Measurements from ENCODE around the gene FAM193B. TPM values are rescaled to one million over a fixed set of nuclear protein-coding genes. Genes with fewer than 3 reads are reported as not detected.

Gene FAM193B
- polyA plus RNA-seq, 1 of the 3 experiments (the other 2 are of a cell fraction), result 48.1 TPM

GRCh38 chr5:177578316-177578715, 24.0 kb upstream of the FAM193B start:
- WGBS (ENCODE audit: low lambda C conversion rate), result 73% methylated on average over 8 of the region's 8 CpGs
- Histone ChIP-seq H3K4me1 (ENCODE audit: control insufficient read depth in 1 of 2, insufficient read depth in 2 of 2, low read depth in 1 of 2, low read length in 1 of 2) (no peaks in the 10 kb centered on the region), H3K9me2 (no peaks in the 10 kb centered on the region), H3K4me3 (ENCODE audit: low read depth in 2 of 2, low read length in 1 of 2) (no peak overlapping the region), H3K79me2 (ENCODE audit: insufficient read depth) (no peaks in the 10 kb centered on the region), H3K9me3 (no peaks in the 10 kb centered on the region), H3K27me3 (ENCODE audit: insufficient read depth) (peaks cover 10% of the 10 kb centered on the region; the same call in 1 of the 2 replicates), H3F3A (replicated peaks; ENCODE audit: insufficient read depth) (no peaks in the 10 kb centered on the region), H3K36me3 (replicated peaks in 1 of 2; ENCODE audit: control insufficient read depth in 1 of 2, insufficient read depth in 2 of 2, low read length in 1 of 2) (no peaks in the 10 kb centered on the region), H3K4me2 (no peak overlapping the region), H3K9ac (no peak overlapping the region), H2AFZ (ENCODE audit: low read depth) (no peak overlapping the region), H4K20me1 (ENCODE audit: insufficient read depth) (no peaks in the 10 kb centered on the region), H3K27ac (ENCODE audit: low read depth in 2 of 2, low read length in 1 of 2) (no peak overlapping the region)
- no peak for DNase-seq
- no peak for TF ChIP-seq MEF2A (IDR thresholded peaks at IDR 0.05; ENCODE audit: borderline replicate concordance, low read depth)
- no peak for TF ChIP-seq NFIC (IDR thresholded peaks at IDR 0.05; ENCODE audit: borderline replicate concordance)
- ChIA-PET POLR2A (no interaction called here), CTCF (no interaction called here)

GRCh38 chr5:177576169-177576568, 21.8 kb upstream of the FAM193B start:
- CTCF ChIA-PET, result interaction anchor here (0.8 to 1.3 kb wide), 2 partner anchors 11 to 13 kb away, joined by 3 to 4 read pairs; no protein-coding TSS in a partner anchor
- TF ChIP-seq REST (IDR thresholded peaks at IDR 0.05; ENCODE audit: low read depth, low read length), result no peak
- no peak for TF ChIP-seq RAD21 (IDR thresholded peaks at IDR 0.05; ENCODE audit: low read length)
- TF ChIP-seq PBX3 (IDR thresholded peaks at IDR 0.05), result no peak
- no peak for TF ChIP-seq USF1 (IDR thresholded peaks at IDR 0.05; ENCODE audit: borderline replicate concordance, low read depth)
- TF ChIP-seq ZBTB33 (IDR thresholded peaks at IDR 0.05; ENCODE audit: borderline replicate concordance, low read depth), result no peak
- Histone ChIP-seq H2AFZ (ENCODE audit: low read depth) (no peak overlapping the region), H3K9ac (no peak overlapping the region), H3K4me3 (ENCODE audit: low read depth in 2 of 2, low read length in 1 of 2) (no peak overlapping the region), H3K9me2 (no peaks in the 10 kb centered on the region), H3K27ac (ENCODE audit: low read depth in 2 of 2, low read length in 1 of 2) (no peak overlapping the region), H3K79me2 (ENCODE audit: insufficient read depth) (no peaks in the 10 kb centered on the region), H3K4me1 (ENCODE audit: control insufficient read depth in 1 of 2, insufficient read depth in 2 of 2, low read depth in 1 of 2, low read length in 1 of 2) (no peaks in the 10 kb centered on the region), H3K9me3 (no peaks in the 10 kb centered on the region), H4K20me1 (ENCODE audit: insufficient read depth) (no peaks in the 10 kb centered on the region), H3F3A (replicated peaks; ENCODE audit: insufficient read depth) (no peaks in the 10 kb centered on the region), H3K4me2 (no peak overlapping the region), H3K27me3 (ENCODE audit: insufficient read depth) (peaks cover 10% of the 10 kb centered on the region; the same call in 1 of the 2 replicates), H3K36me3 (replicated peaks in 1 of 2; ENCODE audit: control insufficient read depth in 1 of 2, insufficient read depth in 2 of 2, low read length in 1 of 2) (no peaks in the 10 kb centered on the region)
- WGBS (ENCODE audit: low lambda C conversion rate), result 42% methylated on average over 10 of the region's 10 CpGs
- POLR2A ChIA-PET, result no interaction called here
- no peak for DNase-seq
